ENCODE data around the gene PITPNC1.

DNA sequence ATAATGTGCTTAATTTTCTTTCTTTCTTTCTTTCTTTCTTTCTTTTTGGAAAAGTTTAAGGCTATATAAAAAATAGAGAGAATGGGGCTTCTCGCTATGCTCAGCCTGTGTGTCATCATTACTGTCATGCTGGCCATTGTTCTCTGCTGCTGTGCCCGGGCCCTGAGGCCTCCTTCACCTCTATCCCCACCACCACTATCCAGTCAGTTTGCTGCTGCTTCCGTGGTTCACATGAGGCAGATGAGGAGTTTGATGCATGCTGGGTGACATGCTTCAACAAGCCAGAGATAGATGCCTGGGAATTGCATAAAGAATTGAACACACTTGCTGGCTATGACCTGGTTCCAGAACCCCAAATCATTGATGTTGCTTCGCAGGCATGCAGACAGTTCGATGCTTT, 36.3 kb downstream of the PITPNC1 start:
- TF ChIP-seq, protein P1, sequence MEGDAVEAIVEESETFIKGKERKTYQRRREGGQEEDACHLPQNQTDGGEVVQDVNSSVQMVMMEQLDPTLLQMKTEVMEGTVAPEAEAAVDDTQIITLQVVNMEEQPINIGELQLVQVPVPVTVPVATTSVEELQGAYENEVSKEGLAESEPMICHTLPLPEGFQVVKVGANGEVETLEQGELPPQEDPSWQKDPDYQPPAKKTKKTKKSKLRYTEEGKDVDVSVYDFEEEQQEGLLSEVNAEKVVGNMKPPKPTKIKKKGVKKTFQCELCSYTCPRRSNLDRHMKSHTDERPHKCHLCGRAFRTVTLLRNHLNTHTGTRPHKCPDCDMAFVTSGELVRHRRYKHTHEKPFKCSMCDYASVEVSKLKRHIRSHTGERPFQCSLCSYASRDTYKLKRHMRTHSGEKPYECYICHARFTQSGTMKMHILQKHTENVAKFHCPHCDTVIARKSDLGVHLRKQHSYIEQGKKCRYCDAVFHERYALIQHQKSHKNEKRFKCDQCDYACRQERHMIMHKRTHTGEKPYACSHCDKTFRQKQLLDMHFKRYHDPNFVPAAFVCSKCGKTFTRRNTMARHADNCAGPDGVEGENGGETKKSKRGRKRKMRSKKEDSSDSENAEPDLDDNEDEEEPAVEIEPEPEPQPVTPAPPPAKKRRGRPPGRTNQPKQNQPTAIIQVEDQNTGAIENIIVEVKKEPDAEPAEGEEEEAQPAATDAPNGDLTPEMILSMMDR (IDR thresholded peaks at IDR 0.05), result no peak
- TF ChIP-seq POLR2A (IDR thresholded peaks at IDR 0.05; ENCODE audit: low read depth) (no peak), POLR2AphosphoS5 (IDR thresholded peaks at IDR 0.05) (no peak), EP300 (IDR thresholded peaks at IDR 0.05) (no peak)

Measured in esophagus muscularis mucosa (tissue), 4 donors.